ENCODE measurements around the gene POPDC3. TPM values are rescaled to one million over a fixed set of nuclear protein-coding genes. Genes with fewer than 3 reads are reported as not detected.

Gene POPDC3
- total RNA-seq, 1 donor from 2014 or later = 9.1 TPM

- Histone ChIP-seq H4K20me1 (ENCODE audit: insufficient read depth, low read length) (peaks cover 3% of the 10 kb centered on the region), H3K27ac (ENCODE audit: low read depth, low read length) (no peak overlapping the region), H3K9me3 (ENCODE audit: insufficient read depth, low read depth, low read length) (no peaks in the 10 kb centered on the region), H2AFZ (ENCODE audit: low read depth, low read length) (no peak overlapping the region), H3K4me3 (ENCODE audit: insufficient read depth, low read depth, low read length) (no peak overlapping the region), H3K79me2 (ENCODE audit: insufficient read depth, low read length) (no peaks in the 10 kb centered on the region), H3K4me1 (ENCODE audit: insufficient read depth, low read length) (no peaks in the 10 kb centered on the region), H3K4me2 (ENCODE audit: low read length) (no peak overlapping the region), H3K36me3 (ENCODE audit: insufficient read depth, low read length) (no peaks in the 10 kb centered on the region), H3K9ac (ENCODE audit: low read length) (no peak overlapping the region), H3K27me3 (ENCODE audit: insufficient read depth, low read length) (no peaks in the 10 kb centered on the region)
- TF ChIP-seq CTCF (IDR thresholded peaks at IDR 0.05; ENCODE audit: insufficient read depth, low read depth, low read length) (no peak), EZH2 (IDR thresholded peaks at IDR 0.05; ENCODE audit: insufficient read depth, low read length) (no peak)
- Mint-ChIP-seq H3K9me3 (ENCODE audit: unreplicated experiment) (no peaks in the 10 kb centered on the region), H3K4me3 (ENCODE audit: unreplicated experiment) (no peak overlapping the region), H3K36me3 (ENCODE audit: low read depth, unreplicated experiment) (no peaks in the 10 kb centered on the region), H3K27me3 (ENCODE audit: low read depth, unreplicated experiment) (no peaks in the 10 kb centered on the region), H3K4me1 (ENCODE audit: low read depth, unreplicated experiment) (peaks cover 9% of the 10 kb centered on the region), H3K27ac (ENCODE audit: unreplicated experiment) (no peak overlapping the region)
- peak; percentile 30 for DNase-seq (ENCODE audit: low read depth)
- FAIRE-seq = peak; percentile 72
Observed at GRCh38 chr6:105170059-105170458, 9.8 kb downstream of the POPDC3 start.

GRCh38 chr6:105167914-105168313 lies 11.9 kb downstream of the POPDC3 start:
- H3K4me2 ChIP-seq (ENCODE audit: low read length) = no peak overlapping the region
- no peaks in the 10 kb centered on the region for H3K36me3 ChIP-seq (ENCODE audit: insufficient read depth, low read length)
- TF ChIP-seq CTCF (IDR thresholded peaks at IDR 0.05; ENCODE audit: insufficient read depth, low read depth, low read length) (no peak), EZH2 (IDR thresholded peaks at IDR 0.05; ENCODE audit: insufficient read depth, low read length) (no peak)
- no peaks in the 10 kb centered on the region for H3K4me1 ChIP-seq (ENCODE audit: insufficient read depth, low read length)
- H3K27ac ChIP-seq (ENCODE audit: low read depth, low read length) = no peak overlapping the region
- no peak for FAIRE-seq
- H3K79me2 ChIP-seq (ENCODE audit: insufficient read depth, low read length) = no peaks in the 10 kb centered on the region
- H3K27me3 ChIP-seq (ENCODE audit: insufficient read depth, low read length) = no peaks in the 10 kb centered on the region
- Mint-ChIP-seq H3K36me3 (ENCODE audit: low read depth, unreplicated experiment) (no peaks in the 10 kb centered on the region), H3K27ac (ENCODE audit: unreplicated experiment) (no peak overlapping the region), H3K9me3 (ENCODE audit: unreplicated experiment) (no peaks in the 10 kb centered on the region), H3K4me3 (ENCODE audit: unreplicated experiment) (no peak overlapping the region), H3K27me3 (ENCODE audit: low read depth, unreplicated experiment) (no peaks in the 10 kb centered on the region), H3K4me1 (ENCODE audit: low read depth, unreplicated experiment) (peaks cover 19% of the 10 kb centered on the region)
- H3K4me3 ChIP-seq (ENCODE audit: insufficient read depth, low read depth, low read length) = no peak overlapping the region
- peaks cover 3% of the 10 kb centered on the region for H4K20me1 ChIP-seq (ENCODE audit: insufficient read depth, low read length)
- no peaks in the 10 kb centered on the region for H3K9me3 ChIP-seq (ENCODE audit: insufficient read depth, low read depth, low read length)
- H2AFZ ChIP-seq (ENCODE audit: low read depth, low read length) = no peak overlapping the region
- H3K9ac ChIP-seq (ENCODE audit: low read length) = no peak overlapping the region
- DNase-seq (ENCODE audit: low read depth) = no peak

- Histone ChIP-seq H3K27ac (ENCODE audit: low read depth, low read length) (no peak overlapping the region), H3K79me2 (ENCODE audit: insufficient read depth, low read length) (no peaks in the 10 kb centered on the region), H4K20me1 (ENCODE audit: insufficient read depth, low read length) (peaks cover 3% of the 10 kb centered on the region), H3K9ac (ENCODE audit: low read length) (no peak overlapping the region), H2AFZ (ENCODE audit: low read depth, low read length) (no peak overlapping the region), H3K4me2 (ENCODE audit: low read length) (no peak overlapping the region), H3K4me1 (ENCODE audit: insufficient read depth, low read length) (no peaks in the 10 kb centered on the region), H3K36me3 (ENCODE audit: insufficient read depth, low read length) (no peaks in the 10 kb centered on the region), H3K9me3 (ENCODE audit: insufficient read depth, low read depth, low read length) (no peaks in the 10 kb centered on the region), H3K4me3 (ENCODE audit: insufficient read depth, low read depth, low read length) (no peak overlapping the region), H3K27me3 (ENCODE audit: insufficient read depth, low read length) (no peaks in the 10 kb centered on the region)
- Mint-ChIP-seq H3K27me3 (ENCODE audit: low read depth, unreplicated experiment) (no peaks in the 10 kb centered on the region), H3K4me1 (ENCODE audit: low read depth, unreplicated experiment) (peaks cover 10% of the 10 kb centered on the region), H3K27ac (ENCODE audit: unreplicated experiment) (no peak overlapping the region), H3K36me3 (ENCODE audit: low read depth, unreplicated experiment) (no peaks in the 10 kb centered on the region), H3K9me3 (ENCODE audit: unreplicated experiment) (no peaks in the 10 kb centered on the region), H3K4me3 (ENCODE audit: unreplicated experiment) (no peak overlapping the region)
- peak; percentile 27 for DNase-seq (ENCODE audit: low read depth)
- no peak for TF ChIP-seq EZH2 (IDR thresholded peaks at IDR 0.05; ENCODE audit: insufficient read depth, low read length)
- TF ChIP-seq CTCF (IDR thresholded peaks at IDR 0.05; ENCODE audit: insufficient read depth, low read depth, low read length) = no peak
- no peak for FAIRE-seq
Observed at GRCh38 chr6:105164418-105164817, 15.4 kb downstream of the POPDC3 start.
